B cell (primary cell): ENCODE data around the gene SLC24A3.

Experiments
- EZH2 ChIP-seq: IDR thresholded peaks from 2 replicates; pipeline ENCODE4 v1.6.1; 2012; ENCODE audit warnings: borderline replicate concordance, low read depth, mild to moderate bottlenecking, moderate library complexity, low read length; ENCODE audit not compliant: insufficient read depth, poor library complexity, severe bottlenecking
- TF ChIP-seq, protein P1 (sequence below): fragments of 200-600 bp; IDR thresholded peaks from one replicate; pipeline ENCODE4 v1.8.0; 2022; ENCODE audit warnings: antibody characterized with exemption, mild to moderate bottlenecking

- TF ChIP-seq, protein P1, sequence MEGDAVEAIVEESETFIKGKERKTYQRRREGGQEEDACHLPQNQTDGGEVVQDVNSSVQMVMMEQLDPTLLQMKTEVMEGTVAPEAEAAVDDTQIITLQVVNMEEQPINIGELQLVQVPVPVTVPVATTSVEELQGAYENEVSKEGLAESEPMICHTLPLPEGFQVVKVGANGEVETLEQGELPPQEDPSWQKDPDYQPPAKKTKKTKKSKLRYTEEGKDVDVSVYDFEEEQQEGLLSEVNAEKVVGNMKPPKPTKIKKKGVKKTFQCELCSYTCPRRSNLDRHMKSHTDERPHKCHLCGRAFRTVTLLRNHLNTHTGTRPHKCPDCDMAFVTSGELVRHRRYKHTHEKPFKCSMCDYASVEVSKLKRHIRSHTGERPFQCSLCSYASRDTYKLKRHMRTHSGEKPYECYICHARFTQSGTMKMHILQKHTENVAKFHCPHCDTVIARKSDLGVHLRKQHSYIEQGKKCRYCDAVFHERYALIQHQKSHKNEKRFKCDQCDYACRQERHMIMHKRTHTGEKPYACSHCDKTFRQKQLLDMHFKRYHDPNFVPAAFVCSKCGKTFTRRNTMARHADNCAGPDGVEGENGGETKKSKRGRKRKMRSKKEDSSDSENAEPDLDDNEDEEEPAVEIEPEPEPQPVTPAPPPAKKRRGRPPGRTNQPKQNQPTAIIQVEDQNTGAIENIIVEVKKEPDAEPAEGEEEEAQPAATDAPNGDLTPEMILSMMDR, result no peak
- TF ChIP-seq EZH2, result no peak
These were observed 117.6 kb downstream of the SLC24A3 start for GRCh38 chr20:19330038-19330437.
